H9 (cell line): Measurements from ENCODE around the gene PTPMT1. TPM values are rescaled to one million over a fixed set of nuclear protein-coding genes. Genes with fewer than 3 reads are reported as not detected.

Source experiments
- DNase-seq: peaks from one replicate; pipeline ENCODE4 v3.0.0-alpha.2; 2017
- H2AFZ ChIP-seq: one replicate; pipeline ENCODE4 v1.6.1; 2013; ENCODE audit warnings: mild to moderate bottlenecking, low read length, control low read depth, moderate library complexity
- H2AK5ac ChIP-seq: 2 replicates; pipeline ENCODE4 v1.6.1; 2013; ENCODE audit warnings: low read length, control low read depth, mixed read lengths; ENCODE audit not compliant: insufficient read length
- H2BK120ac ChIP-seq: one replicate; pipeline ENCODE4 v1.6.1; 2013; ENCODE audit warnings: low read depth, mild to moderate bottlenecking, low read length, control low read depth, inconsistent platforms; ENCODE audit not compliant: poor library complexity, severe bottlenecking
- H2BK12ac ChIP-seq: 2 replicates; pipeline ENCODE4 v1.6.1; 2013; ENCODE audit warnings: low read length, control low read depth, mixed read lengths, low read depth; ENCODE audit not compliant: insufficient read length
- H2BK15ac ChIP-seq: 2 replicates; pipeline ENCODE4 v1.6.1; 2013; ENCODE audit warnings: low read depth, low read length, control low read depth
- H2BK20ac ChIP-seq: one replicate; pipeline ENCODE4 v1.6.1; 2013; ENCODE audit warnings: low read depth, mild to moderate bottlenecking, low read length, control low read depth, inconsistent platforms; ENCODE audit not compliant: poor library complexity, severe bottlenecking
- H2BK5ac ChIP-seq: 2 replicates; pipeline ENCODE4 v1.6.1; 2013; ENCODE audit warnings: low read length, control low read depth, mixed read lengths; ENCODE audit not compliant: insufficient read length
- H3K14ac ChIP-seq: 2 replicates; pipeline ENCODE4 v1.6.1; 2013; ENCODE audit warnings: low read length, control low read depth; ENCODE audit not compliant: insufficient read depth
- H3K18ac ChIP-seq: 2 replicates; pipeline ENCODE4 v1.6.1; 2013; ENCODE audit warnings: low read depth, mild to moderate bottlenecking, mixed read lengths, low read length, control low read depth; ENCODE audit not compliant: insufficient read length
- H3K23ac ChIP-seq: 2 replicates; pipeline ENCODE4 v1.6.1; 2013; ENCODE audit warnings: low read length, control low read depth, mixed read lengths, low read depth; ENCODE audit not compliant: insufficient read length
- H3K23me2 ChIP-seq: 2 replicates; pipeline ENCODE4 v1.6.1; 2013; ENCODE audit warnings: low read depth, mild to moderate bottlenecking, mixed read lengths, low read length, control low read depth; ENCODE audit not compliant: insufficient read length, poor library complexity, severe bottlenecking
- H3K27ac ChIP-seq: 2 replicates; pipeline ENCODE4 v1.5.1; 2013; ENCODE audit warnings: low read length, control low read depth, mixed read lengths, low read depth; ENCODE audit not compliant: insufficient read length
- H3K27me3 ChIP-seq: 2 replicates; pipeline ENCODE4 v1.6.1; 2013; ENCODE audit warnings: low read length, control low read depth, inconsistent platforms; ENCODE audit not compliant: insufficient read depth
- H3K4ac ChIP-seq: 2 replicates; pipeline ENCODE4 v1.6.1; 2013; ENCODE audit warnings: low read depth, mild to moderate bottlenecking, control low read depth, inconsistent platforms, low read length, moderate library complexity
- H3K4me1 ChIP-seq: 2 replicates; pipeline ENCODE4 v1.6.1; 2013; ENCODE audit warnings: low read length, control low read depth, inconsistent platforms; ENCODE audit not compliant: insufficient read depth
- H3K4me2 ChIP-seq: 2 replicates; pipeline ENCODE4 v1.6.1; 2013; ENCODE audit warnings: low read length, control low read depth, mixed read lengths; ENCODE audit not compliant: insufficient read length, insufficient read depth
- H3K56ac ChIP-seq: 2 replicates; pipeline ENCODE4 v1.6.1; 2013; ENCODE audit warnings: low read depth, mild to moderate bottlenecking, mixed read lengths, low read length, control low read depth; ENCODE audit not compliant: insufficient read length
- H3K79me1 ChIP-seq: 2 replicates; pipeline ENCODE4 v1.6.1; 2013; ENCODE audit warnings: low read depth, mild to moderate bottlenecking, moderate library complexity, low read length, control low read depth, inconsistent platforms; ENCODE audit not compliant: insufficient read depth, poor library complexity, severe bottlenecking
- H3K79me2 ChIP-seq: 2 replicates; pipeline ENCODE4 v1.6.1; 2013; ENCODE audit warnings: low read length, control low read depth, inconsistent platforms; ENCODE audit not compliant: insufficient read depth
- H3K9ac ChIP-seq: 2 replicates; pipeline ENCODE4 v1.6.1; 2013; ENCODE audit warnings: low read length, control low read depth, mixed read lengths; ENCODE audit not compliant: insufficient read length; ENCODE audit errors: extremely low read depth
- H3K9me3 ChIP-seq: one replicate; pipeline ENCODE4 v1.6.1; 2013; ENCODE audit warnings: low read depth, low read length, inconsistent platforms; ENCODE audit not compliant: control insufficient read depth
- H3T11ph ChIP-seq: one replicate; pipeline ENCODE4 v1.6.1; 2013; ENCODE audit warnings: mild to moderate bottlenecking, low read length, control low read depth, inconsistent platforms
- H4K20me1 ChIP-seq: one replicate; pipeline ENCODE4 v1.6.1; 2013; ENCODE audit not compliant: control insufficient read depth, insufficient read length, insufficient read depth
- H4K5ac ChIP-seq: 2 replicates; pipeline ENCODE4 v1.6.1; 2013; ENCODE audit warnings: low read depth, mild to moderate bottlenecking, mixed read lengths, low read length, control low read depth; ENCODE audit not compliant: insufficient read length
- H4K8ac ChIP-seq: replicated peaks from 2 replicates; pipeline ENCODE4 v1.6.1; 2013; ENCODE audit warnings: low read length, control low read depth, mixed read lengths, low read depth; ENCODE audit not compliant: insufficient read length
- H4K91ac ChIP-seq: 2 replicates; pipeline ENCODE4 v1.6.1; 2013; ENCODE audit warnings: low read depth, mild to moderate bottlenecking, moderate library complexity, mixed read lengths, low read length, control low read depth; ENCODE audit not compliant: insufficient read length
- H3K27ac Mint-ChIP-seq, 3 experiments: 2 replicates in 2 of 3; 3 replicates in 1 of 3; pipeline ENCODE4 v1.8.0; 2020 to 2021; ENCODE audit warnings: mixed read lengths in 3 of 3, mild to moderate bottlenecking in 1 of 3, moderate library complexity in 1 of 3
- H3K27me3 Mint-ChIP-seq: 2 replicates; pipeline ENCODE4 v1.8.0; 2021; ENCODE audit warnings: low read depth, mild to moderate bottlenecking, moderate library complexity, mixed read lengths
- H3K36me3 Mint-ChIP-seq, 3 experiments: 2 replicates in 2 of 3; 3 replicates in 1 of 3; pipeline ENCODE4 v1.8.0; 2020 to 2021; ENCODE audit warnings: low read depth in 3 of 3, mixed read lengths in 3 of 3; ENCODE audit not compliant: insufficient read depth in 1 of 3
- H3K4me1 Mint-ChIP-seq, 2 experiments: 2 replicates each; pipeline ENCODE4 v1.8.0; 2020; ENCODE audit warnings: mixed read lengths in 2 of 2
- H3K4me3 Mint-ChIP-seq, 2 experiments: 2 replicates in 1 of 2; 3 replicates in 1 of 2; pipeline ENCODE4 v1.8.0; 2020 to 2021; ENCODE audit warnings: mild to moderate bottlenecking in 2 of 2, mixed read lengths in 2 of 2, moderate library complexity in 1 of 2
- H3K9me3 Mint-ChIP-seq, 2 experiments: 2 replicates in 1 of 2; 3 replicates in 1 of 2; pipeline ENCODE4 v1.8.0; 2020; ENCODE audit warnings: mild to moderate bottlenecking in 2 of 2, mixed read lengths in 2 of 2, moderate library complexity in 1 of 2
- WGBS: extraction: QIAGEN DNeasy Blood & Tissue Kit; methylation state at CpG from one replicate; pipeline ENCODE4 v1.1.7; 2013; ENCODE audit warnings: missing lambda C conversion rate, low lambda C conversion rate, mixed read lengths; ENCODE audit not compliant: insufficient read length; ENCODE audit errors: extremely low coverage; 5-methylcytosine and 5-hydroxymethylcytosine counted together
- total RNA-seq: library from RNA; stranded (reverse); gene quantifications from 2 replicates; pipeline ENCODE4 v1.2.1, GENCODE V29; 2021
- TF ChIP-seq, protein P1 (sequence below): fragments of 200-600 bp; sonication (generic); conservative IDR thresholded peaks from 3 replicates; pipeline ENCODE4 v1.8.0; 2021; ENCODE audit warnings: antibody characterized with exemption, mild to moderate bottlenecking

Gene PTPMT1
- total RNA-seq, 1 experiment from 2014 or later: 72.9 TPM

DNA sequence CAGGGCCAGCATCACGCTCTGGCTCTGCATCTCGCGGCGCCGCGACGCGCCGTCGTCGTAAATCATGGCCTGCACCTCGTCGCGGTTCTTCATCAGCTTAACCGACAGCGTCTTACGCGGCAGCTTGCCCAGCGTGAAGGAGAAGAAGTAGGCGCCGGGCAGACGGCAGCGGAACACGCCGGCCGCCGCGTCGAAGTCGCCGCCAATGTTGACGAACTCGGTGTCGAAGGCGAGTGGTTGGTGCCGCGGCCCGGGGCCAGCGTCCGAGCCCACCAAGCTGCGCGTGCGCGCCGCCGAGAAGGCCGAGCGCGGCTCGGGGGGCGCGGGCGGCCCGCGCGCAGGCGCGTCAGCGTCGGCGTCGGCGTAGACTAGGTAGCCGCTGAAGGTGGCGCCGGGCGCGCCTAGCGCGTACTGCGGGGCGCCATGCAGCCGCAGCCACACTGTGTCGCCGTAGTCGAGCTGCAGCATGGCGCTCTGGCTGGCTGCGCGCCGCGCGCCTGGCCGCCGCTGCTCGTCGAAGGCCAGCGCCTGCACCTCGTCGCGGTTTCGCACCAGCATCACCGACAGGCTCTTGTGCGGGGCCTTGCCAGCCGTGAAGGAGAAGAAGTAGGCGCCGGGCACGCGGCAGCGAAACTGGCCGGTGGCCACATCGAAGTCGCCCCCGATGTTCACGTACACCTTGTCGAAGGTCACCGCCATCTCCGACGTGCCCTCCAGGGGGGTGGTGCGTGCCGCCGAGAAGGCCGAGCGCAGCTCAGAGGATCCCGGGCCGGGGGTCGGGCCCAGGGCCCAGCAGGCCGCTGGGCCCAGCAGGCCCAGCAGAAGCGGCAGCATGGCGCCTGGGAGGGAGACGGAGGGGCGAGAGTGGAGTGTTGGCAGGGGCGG is 24.8 kb downstream of the PTPMT1 start:
- Histone ChIP-seq H3K56ac (no peak overlapping the region), H3K23me2 (peaks cover 13% of the 10 kb centered on the region), H2AFZ (no peak overlapping the region), H2BK5ac (no peak overlapping the region), H4K5ac (no peak overlapping the region), H2BK20ac (no peak overlapping the region), H3T11ph (no peak overlapping the region), H3K4me1 (no peaks in the 10 kb centered on the region), H3K79me1 (no peaks in the 10 kb centered on the region), H3K27ac (no peak overlapping the region), H3K9ac (no peak overlapping the region), H2BK12ac (no peak overlapping the region), H3K14ac (no peak overlapping the region), H4K8ac (no peak overlapping the region), H3K18ac (no peak overlapping the region), H3K23ac (no peak overlapping the region), H4K91ac (no peak overlapping the region), H2AK5ac (no peak overlapping the region), H4K20me1 (no peaks in the 10 kb centered on the region), H3K79me2 (no peaks in the 10 kb centered on the region), H3K9me3 (no peaks in the 10 kb centered on the region), H2BK120ac (no peak overlapping the region), H3K4ac (no peak overlapping the region), H3K27me3 (peaks cover 10% of the 10 kb centered on the region; the same call in 1 of the 2 replicates), H2BK15ac (no peak overlapping the region), H3K4me2 (no peak overlapping the region)
- H3K27me3 Mint-ChIP-seq: peaks cover 33% of the 10 kb centered on the region
- TF ChIP-seq, protein P1, sequence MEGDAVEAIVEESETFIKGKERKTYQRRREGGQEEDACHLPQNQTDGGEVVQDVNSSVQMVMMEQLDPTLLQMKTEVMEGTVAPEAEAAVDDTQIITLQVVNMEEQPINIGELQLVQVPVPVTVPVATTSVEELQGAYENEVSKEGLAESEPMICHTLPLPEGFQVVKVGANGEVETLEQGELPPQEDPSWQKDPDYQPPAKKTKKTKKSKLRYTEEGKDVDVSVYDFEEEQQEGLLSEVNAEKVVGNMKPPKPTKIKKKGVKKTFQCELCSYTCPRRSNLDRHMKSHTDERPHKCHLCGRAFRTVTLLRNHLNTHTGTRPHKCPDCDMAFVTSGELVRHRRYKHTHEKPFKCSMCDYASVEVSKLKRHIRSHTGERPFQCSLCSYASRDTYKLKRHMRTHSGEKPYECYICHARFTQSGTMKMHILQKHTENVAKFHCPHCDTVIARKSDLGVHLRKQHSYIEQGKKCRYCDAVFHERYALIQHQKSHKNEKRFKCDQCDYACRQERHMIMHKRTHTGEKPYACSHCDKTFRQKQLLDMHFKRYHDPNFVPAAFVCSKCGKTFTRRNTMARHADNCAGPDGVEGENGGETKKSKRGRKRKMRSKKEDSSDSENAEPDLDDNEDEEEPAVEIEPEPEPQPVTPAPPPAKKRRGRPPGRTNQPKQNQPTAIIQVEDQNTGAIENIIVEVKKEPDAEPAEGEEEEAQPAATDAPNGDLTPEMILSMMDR: no peak
- peaks cover 14 to 22% of the 10 kb centered on the region in 2 experiments for H3K4me1 Mint-ChIP-seq
- no peaks in the 10 kb centered on the region; a peak in 1 of 5 replicates for H3K9me3 Mint-ChIP-seq
- WGBS: no CpG with 5 or more reads among the region's 122 CpGs
- H3K27ac Mint-ChIP-seq: no peak overlapping the region
- H3K4me3 Mint-ChIP-seq: no peak overlapping the region
- DNase-seq: peak; percentile 52
- peaks cover 0 to 1% (median 0%) of the 10 kb centered on the region in 3 experiments; a peak in 2 of 7 replicates for H3K36me3 Mint-ChIP-seq
